Lower lobe of right lung (tissue), 2 donors: ENCODE results near the gene GOLPH3L. TPM values are rescaled to one million over a fixed set of nuclear protein-coding genes. Genes with fewer than 3 reads are reported as not detected.
"Not testable (repeated sequence)": the region's sequence is repeated elsewhere in the genome, so short reads cannot be mapped to it uniquely, and the experiment has no call there.

ENCODE experiments used
- ATAC-seq, 2 donors: fragments of 200-7000 bp; cut with Tn5 transposase; one replicate each; pipeline ENCODE4 v1.9.1; 2020 to 2022; ENCODE audit warnings: mild to moderate bottlenecking in 2 of 2, moderate library complexity in 2 of 2
- DNase-seq: peaks from one replicate; pipeline ENCODE4 v3.0.0-alpha.2; 2020
- H3K27ac ChIP-seq: fragments of 200-600 bp; one replicate; pipeline ENCODE4 v1.8.0; 2022
- H3K27me3 ChIP-seq: fragments of 200-600 bp; one replicate; pipeline ENCODE4 v1.8.0; 2022; ENCODE audit warnings: low read depth
- H3K36me3 ChIP-seq: fragments of 200-600 bp; one replicate; pipeline ENCODE4 v1.8.0; 2022; ENCODE audit warnings: mild to moderate bottlenecking
- H3K4me1 ChIP-seq: fragments of 200-600 bp; one replicate; pipeline ENCODE4 v1.8.0; 2022
- H3K4me3 ChIP-seq: fragments of 200-600 bp; one replicate; pipeline ENCODE4 v1.8.0; 2022; ENCODE audit warnings: mild to moderate bottlenecking
- H3K9me3 ChIP-seq: fragments of 200-600 bp; one replicate; pipeline ENCODE4 v1.8.0; 2022
- CTCF ChIP-seq: fragments of 200-600 bp; IDR thresholded peaks from one replicate; pipeline ENCODE4 v1.8.0; 2022; ENCODE audit warnings: antibody characterized with exemption, mild to moderate bottlenecking
- intact Hi-C: fragments of 100-400 bp; cut with DNase I; formaldehyde crosslinking; loops from one replicate; pipeline ENCODE4 v1.11.0; 2022
- total RNA-seq: library from RNA; stranded (reverse); fragmentation: NEBNext Ultra II Directional; extraction: Animal tissue kit (Norgen Biotek cat#: 25700); gene quantifications from one replicate; pipeline ENCODE4 v1.2.1, GENCODE V29; 2021
- donor health status: DM: no; HTN: yes; CAD: no; lungs with severe emphysema.

Gene GOLPH3L
- total RNA-seq, 1 donor from 2014 or later, result 32.5 TPM

GRCh38 chr1:150650193-150650592 lies 46.8 kb downstream of the GOLPH3L start:
- DNase-seq (no peak), ATAC-seq (peak; percentile 76 to 83)
- no peaks in the 10 kb centered on the region for H3K9me3 ChIP-seq
- no peak for TF ChIP-seq CTCF
- H3K36me3 ChIP-seq, result peaks cover 62% of the 10 kb centered on the region
- peaks cover 4% of the 10 kb centered on the region for H3K4me1 ChIP-seq
- H3K27me3 ChIP-seq, result no peaks in the 10 kb centered on the region
- H3K27ac ChIP-seq, result no peak overlapping the region
- intact Hi-C loops, result no loop called here
- H3K4me3 ChIP-seq, result no peak overlapping the region

- DNase-seq (no peak), ATAC-seq (no peak)
- H3K27me3 ChIP-seq, result no peaks in the 10 kb centered on the region
- no peak overlapping the region for H3K4me3 ChIP-seq
- no peaks in the 10 kb centered on the region for H3K9me3 ChIP-seq
- TF ChIP-seq CTCF, result no peak
- H3K36me3 ChIP-seq, result peaks cover 62% of the 10 kb centered on the region
- intact Hi-C loops, result no loop called here
- H3K27ac ChIP-seq, result no peak overlapping the region
- H3K4me1 ChIP-seq, result peaks cover 4% of the 10 kb centered on the region
These were observed 47.4 kb downstream of the GOLPH3L start for GRCh38 chr1:150649441-150650075.

- Histone ChIP-seq H3K36me3 (peaks cover 22% of the 10 kb centered on the region), H3K4me3 (no peak overlapping the region), H3K4me1 (no peaks in the 10 kb centered on the region), H3K27ac (no peak overlapping the region), H3K27me3 (no peaks in the 10 kb centered on the region), H3K9me3 (no peaks in the 10 kb centered on the region)
- ATAC-seq (no peak), DNase-seq (no peak)
- TF ChIP-seq CTCF, result no peak
- intact Hi-C loops, result no loop called here
These were observed 54.7 kb downstream of the GOLPH3L start for GRCh38 chr1:150642296-150642695.

GRCh38 chr1:150641126-150641815 lies 55.7 kb downstream of the GOLPH3L start:
- peaks cover 12% of the 10 kb centered on the region for H3K36me3 ChIP-seq
- H3K4me1 ChIP-seq, H3K27me3 ChIP-seq, DNase-seq, H3K4me3 ChIP-seq, H3K27ac ChIP-seq, H3K9me3 ChIP-seq, ATAC-seq, intact Hi-C loops: not testable (repeated sequence)

- H3K4me1 ChIP-seq, H3K9me3 ChIP-seq, H3K27ac ChIP-seq, H3K4me3 ChIP-seq, intact Hi-C loops, H3K27me3 ChIP-seq, H3K36me3 ChIP-seq, ATAC-seq, DNase-seq: not testable (repeated sequence)
These were observed 58.5 kb downstream of the GOLPH3L start for GRCh38 chr1:150638430-150638829.

- H3K27ac ChIP-seq, H3K27me3 ChIP-seq, DNase-seq, H3K4me1 ChIP-seq, H3K4me3 ChIP-seq, intact Hi-C loops, H3K9me3 ChIP-seq, ATAC-seq, H3K36me3 ChIP-seq: not testable (repeated sequence)
These were observed 61.9 kb downstream of the GOLPH3L start for GRCh38 chr1:150634839-150635622.
